ENCODE results near the gene IPO11. TPM values are rescaled to one million over a fixed set of nuclear protein-coding genes. Genes with fewer than 3 reads are reported as not detected.

IPO11 gene
- total RNA-seq, 1 donor from 2014 or later = 28.3 TPM

- DNase-seq (ENCODE audit: low spot score) = no peak
Measured at GRCh38 chr5:62568800-62569432, 156.4 kb downstream of the IPO11 start.

- no peak for DNase-seq (ENCODE audit: low spot score)
Measured at GRCh38 chr5:62569470-62569869, 156.9 kb downstream of the IPO11 start.

GRCh38 chr5:62572918-62573514 lies 160.5 kb downstream of the IPO11 start:
- no peak for DNase-seq (ENCODE audit: low spot score)

GRCh38 chr5:62574599-62574998 lies 162.0 kb downstream of the IPO11 start:
- no peak for DNase-seq (ENCODE audit: low spot score)

GRCh38 chr5:62575066-62575465 lies 162.5 kb downstream of the IPO11 start:
- no peak for DNase-seq (ENCODE audit: low spot score)

GRCh38 chr5:62575489-62575888 lies 162.9 kb downstream of the IPO11 start:
- DNase-seq (ENCODE audit: low spot score) = no peak

- no peak for DNase-seq (ENCODE audit: low spot score)
Measured at GRCh38 chr5:62576570-62577170, 164.1 kb downstream of the IPO11 start.

- DNase-seq (ENCODE audit: low spot score) = no peak
Measured at GRCh38 chr5:62577488-62577887, 164.9 kb downstream of the IPO11 start.

GRCh38 chr5:62578540-62578939 lies 166.0 kb downstream of the IPO11 start, which contains the start of gene LRRC70:
Gene LRRC70, plus strand, starts transcription at chr5:62578819. Its CDS starts 620 bp downstream, at chr5:62579439.
- no peak for DNase-seq (ENCODE audit: low spot score)

- DNase-seq (ENCODE audit: low spot score) = no peak
Measured at GRCh38 chr5:62579761-62580160, 167.2 kb downstream of the IPO11 start.

GRCh38 chr5:62581836-62582597 lies 169.5 kb downstream of the IPO11 start:
- no peak for DNase-seq (ENCODE audit: low spot score)

GRCh38 chr5:62584391-62584790 lies 171.8 kb downstream of the IPO11 start:
- no peak for DNase-seq (ENCODE audit: low spot score)

- DNase-seq (ENCODE audit: low spot score) = no peak
Measured at GRCh38 chr5:62585306-62585705, 172.7 kb downstream of the IPO11 start.

- no peak for DNase-seq (ENCODE audit: low spot score)
Measured at GRCh38 chr5:62585751-62586150, 173.2 kb downstream of the IPO11 start.

- DNase-seq (ENCODE audit: low spot score) = no peak
Measured at GRCh38 chr5:62587737-62588136, 175.2 kb downstream of the IPO11 start.

GRCh38 chr5:62588668-62589067 lies 176.1 kb downstream of the IPO11 start:
- DNase-seq (ENCODE audit: low spot score) = no peak

GRCh38 chr5:62589504-62589903 lies 176.9 kb downstream of the IPO11 start:
- DNase-seq (ENCODE audit: low spot score) = no peak

GRCh38 chr5:62590387-62590786 lies 177.8 kb downstream of the IPO11 start:
- DNase-seq (ENCODE audit: low spot score) = no peak

- DNase-seq (ENCODE audit: low spot score) = no peak
Measured at GRCh38 chr5:62592558-62592957, 180.0 kb downstream of the IPO11 start.

GRCh38 chr5:62593331-62593730 lies 180.8 kb downstream of the IPO11 start:
- no peak for DNase-seq (ENCODE audit: low spot score)

GRCh38 chr5:62594364-62594984 lies 181.9 kb downstream of the IPO11 start:
- no peak for DNase-seq (ENCODE audit: low spot score)

GRCh38 chr5:62596096-62596495 lies 183.5 kb downstream of the IPO11 start:
- no peak for DNase-seq (ENCODE audit: low spot score)
